Adipocyte (in vitro differentiated cells): ENCODE data around the gene CRYZL1.
"Not testable (repeated sequence)": the region's sequence is repeated elsewhere in the genome, so short reads cannot be mapped to it uniquely, and the experiment has no call there.

Experiments used
- DNase-seq: peaks from one replicate; pipeline ENCODE4 v3.0.0-alpha.2; 2015; ENCODE audit warnings: low read depth
- H3K27me3 ChIP-seq: replicated peaks from 2 replicates; pipeline ENCODE4 v1.7.0; 2013; ENCODE audit warnings: mild to moderate bottlenecking, low read length, moderate library complexity; ENCODE audit not compliant: control insufficient read depth, insufficient read depth
- H3K36me3 ChIP-seq: 2 replicates; pipeline ENCODE4 v1.7.0; 2013; ENCODE audit warnings: low read length, mild to moderate bottlenecking, moderate library complexity; ENCODE audit not compliant: control insufficient read depth, insufficient read depth, severe bottlenecking
- H3K4me1 ChIP-seq: 2 replicates; pipeline ENCODE4 v1.7.0; 2013; ENCODE audit warnings: mild to moderate bottlenecking, low read length, moderate library complexity; ENCODE audit not compliant: control insufficient read depth, insufficient read depth
- H3K4me3 ChIP-seq: 2 replicates; pipeline ENCODE4 v1.7.0; 2013; ENCODE audit warnings: mild to moderate bottlenecking, low read length, moderate library complexity
- H3K9ac ChIP-seq: 2 replicates; pipeline ENCODE4 v1.7.0; 2013; ENCODE audit warnings: mild to moderate bottlenecking, low read length, moderate library complexity
- H3K9me3 ChIP-seq: 2 replicates; pipeline ENCODE4 v1.7.0; 2013; ENCODE audit warnings: mild to moderate bottlenecking, low read length, moderate library complexity; ENCODE audit not compliant: control insufficient read depth

The CRYZL1 gene

DNA sequence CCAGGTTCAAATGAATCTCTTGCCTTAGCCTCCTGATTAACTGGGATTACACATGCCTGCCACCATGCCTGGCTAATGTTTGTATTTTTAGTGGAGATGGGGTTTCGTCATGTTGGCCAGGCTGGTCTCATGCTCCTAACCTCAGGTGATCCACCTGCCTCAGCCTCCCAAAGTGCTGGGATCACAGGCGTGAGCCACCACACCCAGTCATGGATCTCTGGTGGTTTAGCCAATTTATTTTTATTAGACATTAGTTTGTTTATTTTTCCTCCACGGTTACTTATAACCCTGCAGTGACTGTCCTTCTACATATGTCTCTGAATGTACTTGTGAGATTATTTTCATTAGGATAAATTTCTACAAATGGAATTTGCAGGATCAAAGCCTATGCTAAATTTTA, 6.0 kb upstream of the CRYZL1 start:
- Histone ChIP-seq H3K27me3 (no peaks in the 10 kb centered on the region), H3K9ac (no peak overlapping the region)
- no peak for DNase-seq

DNA sequence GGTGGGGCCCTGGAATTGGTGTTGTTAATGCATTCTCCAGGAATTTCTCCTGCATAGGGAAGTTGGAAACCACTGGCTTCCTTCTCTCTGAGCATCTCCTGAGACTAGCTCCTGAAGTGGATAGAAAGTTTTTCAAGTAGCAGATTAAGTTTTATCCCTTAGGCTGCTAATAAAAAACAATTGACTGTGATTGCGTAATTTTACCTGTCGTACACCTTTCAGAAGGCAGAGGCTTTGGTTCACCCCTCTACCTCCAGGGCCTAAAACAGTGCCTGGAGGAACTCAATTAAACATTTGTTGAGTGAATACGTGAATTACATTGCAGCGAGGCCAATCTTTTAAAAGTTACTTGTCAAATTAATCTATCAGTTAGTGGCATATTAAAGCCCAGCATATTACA, 4.2 kb upstream of the CRYZL1 start:
- no peak overlapping the region for H3K4me3 ChIP-seq

More for the DNA sequence above, 6.0 kb upstream of the CRYZL1 start:
- peaks cover 23% of the 10 kb centered on the region for H3K4me1 ChIP-seq
- H3K4me3 ChIP-seq = no peak overlapping the region
- H3K36me3 ChIP-seq = no peaks in the 10 kb centered on the region
- no peaks in the 10 kb centered on the region for H3K9me3 ChIP-seq

DNA sequence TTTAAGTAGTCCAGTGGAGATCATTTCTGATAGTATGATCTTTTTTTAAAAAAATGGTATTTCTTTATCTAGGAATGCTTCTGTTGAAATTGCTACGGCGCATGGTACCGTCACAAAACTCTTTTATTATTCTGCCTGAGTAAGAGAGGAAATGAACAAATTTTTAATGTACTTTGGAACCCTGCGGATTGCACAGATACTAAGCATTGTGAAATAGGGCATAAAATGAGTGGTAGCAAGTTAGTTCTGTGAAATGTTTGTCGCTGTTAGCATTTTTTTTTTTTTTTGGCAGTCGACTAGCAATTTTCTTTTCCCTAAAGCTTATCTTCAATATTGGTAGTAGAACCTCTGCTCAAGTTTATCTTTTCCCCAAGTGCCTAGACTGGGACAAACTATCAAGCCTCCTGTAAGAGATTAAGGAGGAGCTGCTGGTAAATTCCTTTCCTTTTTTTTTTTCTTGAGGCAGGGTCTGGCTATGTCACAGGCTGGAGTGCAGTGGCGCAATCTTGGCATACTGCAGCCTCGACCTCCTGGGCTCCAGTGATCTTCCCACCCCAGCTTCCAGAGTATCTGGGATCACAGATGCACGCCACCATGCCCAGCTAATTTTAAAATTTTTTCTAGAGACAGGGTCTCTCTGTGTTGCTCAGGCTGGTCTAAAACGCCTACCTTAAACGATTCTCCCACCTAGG, 3.0 kb upstream of the CRYZL1 start:
- H3K27me3 ChIP-seq = no peaks in the 10 kb centered on the region
- peaks cover 30% of the 10 kb centered on the region for H3K4me1 ChIP-seq
- H3K4me3 ChIP-seq = peak overlapping the region; percentile 98
- H3K9me3 ChIP-seq = no peaks in the 10 kb centered on the region
- DNase-seq = peak; percentile 66
- H3K9ac ChIP-seq = peak overlapping the region; percentile 97
- no peaks in the 10 kb centered on the region for H3K36me3 ChIP-seq

More for the DNA sequence above, 4.2 kb upstream of the CRYZL1 start:
- Histone ChIP-seq H3K27me3 (no peaks in the 10 kb centered on the region), H3K9ac (no peak overlapping the region), H3K36me3 (no peaks in the 10 kb centered on the region), H3K9me3 (no peaks in the 10 kb centered on the region), H3K4me1 (peaks cover 25% of the 10 kb centered on the region)
- no peak for DNase-seq

DNA sequence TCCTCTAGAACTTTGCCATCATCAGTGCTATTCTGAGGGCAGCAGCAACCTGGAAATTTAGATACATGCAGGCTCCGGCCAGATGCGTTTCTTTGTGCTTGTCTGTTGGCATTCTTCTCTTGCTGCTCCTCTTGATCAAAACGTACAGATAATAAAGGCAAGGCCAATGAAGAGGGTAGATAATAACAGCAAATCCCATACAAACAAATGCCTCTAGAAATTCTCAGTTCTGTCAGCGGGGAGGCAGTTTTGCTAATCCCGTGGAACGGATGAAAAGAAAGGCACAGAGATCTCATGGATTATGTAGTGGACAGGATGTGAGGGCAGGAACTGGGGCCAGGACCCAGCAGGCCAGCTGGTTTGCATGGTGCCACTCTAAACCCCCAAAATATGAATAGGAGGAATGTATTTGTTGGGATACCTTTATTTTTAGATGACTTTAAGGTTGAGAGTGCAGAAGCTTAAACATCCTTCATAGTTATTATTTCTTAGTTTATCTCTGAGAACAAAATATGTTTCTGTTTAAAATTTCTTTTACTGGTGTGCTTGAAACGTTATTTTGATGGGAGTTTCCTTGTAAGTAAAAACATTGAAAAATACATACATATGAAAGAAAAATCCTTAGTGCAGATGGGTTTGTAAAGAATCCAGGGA, 2.2 kb upstream of the CRYZL1 start:
- Histone ChIP-seq H3K9ac (peak overlapping the region; percentile 97), H3K4me3 (peak overlapping the region; percentile 98), H3K4me1 (peaks cover 30% of the 10 kb centered on the region), H3K27me3 (no peaks in the 10 kb centered on the region), H3K9me3 (no peaks in the 10 kb centered on the region), H3K36me3 (no peaks in the 10 kb centered on the region)
- DNase-seq = peak; percentile 52

DNA sequence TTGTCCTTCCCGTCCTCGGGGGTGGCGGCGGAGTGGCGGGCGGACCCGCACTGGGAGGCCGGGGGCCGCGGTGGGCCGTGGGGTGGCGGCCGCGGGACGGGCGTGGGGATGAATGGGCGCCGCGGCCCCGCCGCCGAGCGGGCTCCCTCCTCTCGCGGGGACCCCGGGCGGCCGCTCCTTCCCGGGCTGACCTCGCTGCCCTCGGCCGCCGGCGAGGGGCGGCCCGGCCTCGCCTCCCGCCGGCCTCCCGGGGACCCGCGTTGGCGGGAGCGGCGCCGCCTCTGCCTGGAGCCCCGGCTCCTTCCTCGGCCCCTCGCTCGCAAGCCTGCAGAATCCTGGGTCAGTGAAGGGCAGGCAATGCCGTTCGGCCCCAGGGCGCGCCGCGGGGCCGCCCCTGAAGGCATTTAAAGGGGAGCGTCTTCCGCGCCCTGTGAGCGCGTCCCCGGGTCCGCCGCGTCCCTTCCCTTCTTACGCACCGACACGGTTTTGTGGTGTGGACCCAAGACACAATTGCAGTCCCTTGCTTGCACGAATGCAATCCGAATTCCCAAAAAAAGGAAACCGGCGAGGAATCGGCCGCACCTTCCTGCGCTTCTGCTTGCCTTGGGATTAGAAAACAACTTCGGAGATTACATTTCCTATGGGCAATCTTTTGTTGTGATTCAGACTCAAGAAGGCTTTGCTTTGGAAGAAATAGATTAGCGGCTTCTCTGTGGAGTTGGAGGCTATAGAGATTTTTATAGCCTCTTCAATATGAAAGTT, 1.5 kb upstream of the CRYZL1 start:
- Histone ChIP-seq H3K4me3 (peak overlapping the region; percentile 98), H3K4me1 (peaks cover 30% of the 10 kb centered on the region), H3K9me3 (no peaks in the 10 kb centered on the region), H3K27me3 (no peaks in the 10 kb centered on the region), H3K9ac (peak overlapping the region; percentile 97), H3K36me3 (no peaks in the 10 kb centered on the region)
- DNase-seq = peak; percentile 63

DNA sequence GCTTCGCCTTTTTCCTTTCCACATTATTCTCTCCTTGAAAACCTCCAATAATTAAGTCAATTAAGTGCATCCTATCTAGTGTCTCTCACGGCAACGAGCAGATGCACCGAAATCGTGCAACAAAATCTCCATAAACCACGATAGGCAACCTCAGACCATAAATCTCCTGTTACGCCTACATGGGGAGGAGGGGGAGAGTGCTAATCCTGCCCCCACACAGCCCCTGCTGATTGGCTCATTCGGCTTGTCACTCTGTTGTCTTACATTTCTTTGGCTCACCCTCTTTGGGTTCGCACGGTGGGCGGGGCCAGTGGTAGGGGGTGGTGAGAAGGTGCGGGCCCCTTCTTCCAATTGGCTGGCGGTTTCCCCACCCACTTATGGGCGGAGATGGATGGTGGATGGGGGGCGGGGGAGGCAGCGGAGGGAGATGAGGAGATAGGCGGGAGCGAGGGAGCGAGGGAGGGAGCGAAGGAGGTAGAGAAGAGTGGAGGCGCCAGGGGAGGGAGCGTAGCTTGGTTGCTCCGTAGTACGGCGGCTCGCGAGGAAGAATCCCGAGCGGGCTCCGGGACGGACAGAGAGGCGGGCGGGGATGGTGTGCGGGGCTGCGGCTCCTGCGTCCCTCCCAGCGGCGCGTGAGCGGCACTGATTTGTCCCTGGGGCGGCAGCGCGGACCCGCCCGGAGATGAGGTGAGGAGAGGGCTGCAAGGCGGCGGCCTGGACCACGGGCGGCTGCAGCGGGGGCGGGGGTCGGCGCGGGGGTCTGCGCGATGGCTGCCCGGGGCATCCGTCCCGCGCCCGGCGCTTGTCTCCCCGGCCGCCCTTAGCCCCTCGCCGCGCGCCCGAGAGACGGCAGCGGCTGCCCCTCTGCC, 720 bp upstream of the CRYZL1 start, which contains the start of gene ITSN1:
TSS of gene ITSN1 (plus strand) at position 475 of the 869 bp plus-strand sequence. CDS start 76,328 bp downstream, outside the sequence.
- peak; percentile 100 for DNase-seq
- Histone ChIP-seq H3K9ac (peak within 1 kb of the TSS; percentile 97), H3K9me3 (no peaks in the 10 kb centered on the region), H3K4me1 (peaks cover 30% of the 10 kb centered on the region), H3K4me3 (peak within 1 kb of the TSS; percentile 98), H3K36me3 (no peaks in the 10 kb centered on the region), H3K27me3 (no peaks in the 10 kb centered on the region)

DNA sequence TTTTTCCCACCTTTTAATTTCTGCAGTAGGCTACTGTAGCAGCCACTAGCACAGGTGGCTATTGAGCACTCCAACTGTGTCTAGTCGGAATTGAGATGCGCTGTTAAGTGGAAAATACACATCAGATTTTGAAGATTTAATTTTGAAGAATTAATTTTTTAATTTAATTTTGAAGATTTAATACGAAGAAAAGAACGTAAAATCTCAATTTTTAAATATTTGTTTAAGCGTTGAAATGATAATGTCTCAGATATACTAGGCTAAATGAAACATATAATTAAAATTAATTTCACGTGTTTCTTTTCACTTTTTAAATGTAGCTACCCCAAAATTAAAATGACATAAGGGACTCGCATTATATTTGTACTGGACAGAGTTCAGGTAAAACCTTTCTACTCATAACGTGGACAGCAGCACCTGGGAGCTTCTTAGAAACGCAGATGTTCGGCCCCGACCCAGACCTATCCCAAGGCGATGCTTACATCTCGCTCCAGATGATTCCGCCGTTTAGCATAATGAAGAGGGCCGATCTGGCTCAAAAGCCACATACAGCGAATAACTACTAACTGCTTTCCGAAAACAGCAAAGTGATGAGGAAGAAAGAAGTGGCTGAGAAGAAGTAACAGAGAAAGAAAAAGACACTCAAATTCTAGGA, 717 bp downstream of the CRYZL1 start:
- no peaks in the 10 kb centered on the region for H3K36me3 ChIP-seq
- H3K9me3 ChIP-seq = no peaks in the 10 kb centered on the region
- H3K27me3 ChIP-seq = no peaks in the 10 kb centered on the region
- H3K9ac ChIP-seq = peak overlapping the region; percentile 83
- DNase-seq = peak; percentile 65
- H3K4me1 ChIP-seq = peaks cover 24% of the 10 kb centered on the region
- H3K4me3 ChIP-seq = peak overlapping the region; percentile 91

DNA sequence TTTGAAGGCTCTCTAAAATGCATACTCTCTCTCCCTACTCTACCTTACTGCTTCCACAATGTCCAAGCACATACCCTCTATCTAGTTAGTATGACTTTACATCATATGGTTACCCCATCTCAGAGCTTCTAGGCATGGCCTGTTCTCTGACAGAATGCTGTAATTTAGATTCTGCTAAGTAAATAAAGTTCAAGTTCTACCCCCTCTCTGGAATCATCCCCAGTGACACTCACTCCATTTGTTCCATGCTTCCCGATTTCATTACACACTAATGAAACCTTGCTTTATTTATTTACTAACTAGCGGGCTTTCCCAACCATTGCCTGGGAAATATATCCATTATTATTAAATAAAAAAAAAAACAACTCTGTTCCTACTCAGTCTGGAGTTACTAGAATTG, 7.3 kb downstream of the CRYZL1 start:
- H3K4me3 ChIP-seq = no peak overlapping the region
- H3K36me3 ChIP-seq = peaks cover 16% of the 10 kb centered on the region
- no peaks in the 10 kb centered on the region for H3K27me3 ChIP-seq
- H3K9ac ChIP-seq = no peak overlapping the region
- no peak for DNase-seq
- no peaks in the 10 kb centered on the region for H3K9me3 ChIP-seq
- H3K4me1 ChIP-seq = no peaks in the 10 kb centered on the region

DNA sequence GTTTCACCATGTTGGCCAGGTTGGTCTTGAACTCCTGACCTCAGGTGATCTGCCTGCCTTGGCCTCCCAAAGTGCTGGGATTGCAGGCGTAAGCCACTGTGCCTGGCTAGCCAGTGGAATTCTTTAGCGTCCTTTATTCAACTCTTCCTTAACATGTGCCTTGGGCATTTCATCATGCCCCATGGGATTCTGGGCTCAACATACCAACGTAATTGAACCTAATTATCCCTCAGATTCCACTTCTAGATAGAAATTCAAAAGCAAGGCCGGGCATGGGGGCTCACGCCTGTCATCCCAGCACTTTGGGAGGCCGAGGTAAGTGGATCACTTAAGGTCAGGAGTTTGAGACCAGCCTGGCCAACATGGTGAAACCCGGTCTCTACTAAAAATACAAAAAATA, 15.4 kb downstream of the CRYZL1 start:
- H3K9ac ChIP-seq, H3K9me3 ChIP-seq, H3K4me3 ChIP-seq, H3K27me3 ChIP-seq, DNase-seq, H3K4me1 ChIP-seq: not testable (repeated sequence)
- peaks cover 39% of the 10 kb centered on the region for H3K36me3 ChIP-seq

DNA sequence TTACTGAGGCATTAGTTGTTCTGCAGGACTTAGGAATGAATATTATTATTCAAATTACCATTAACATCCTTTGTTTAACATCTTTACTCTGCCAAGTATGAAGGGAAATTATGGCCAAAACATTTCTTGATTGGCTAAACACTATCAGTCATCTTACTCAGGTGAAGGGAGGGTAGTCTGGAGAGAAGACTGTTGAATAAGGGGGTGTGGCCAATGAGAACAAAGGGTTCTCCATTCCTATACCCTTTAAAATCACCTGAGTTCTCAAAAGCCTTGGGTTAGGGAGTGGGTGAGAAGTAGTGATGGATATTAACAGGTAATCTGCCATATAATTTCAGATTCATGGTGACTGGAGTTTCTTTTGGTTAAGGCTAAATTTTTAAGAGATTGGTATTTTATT, 19.3 kb downstream of the CRYZL1 start:
- H3K4me1 ChIP-seq = no peaks in the 10 kb centered on the region
- DNase-seq = no peak
- no peak overlapping the region for H3K4me3 ChIP-seq
- no peaks in the 10 kb centered on the region for H3K27me3 ChIP-seq
- H3K9ac ChIP-seq = no peak overlapping the region
- peaks cover 36% of the 10 kb centered on the region for H3K36me3 ChIP-seq
- H3K9me3 ChIP-seq = no peaks in the 10 kb centered on the region
